GM23338 (cell line): ENCODE measurements around the gene CAMTA1. TPM values are rescaled to one million over a fixed set of nuclear protein-coding genes. Genes with fewer than 3 reads are reported as not detected.

Experiments used
- ATAC-seq: fragments of 200-7000 bp; cut with Tn5 transposase; 3 replicates; pipeline ENCODE4 v1.9.1; 2020
- DNase-seq: peaks from one replicate; pipeline ENCODE4 v3.0.0-alpha.2; 2015; ENCODE audit warnings: low spot score
- H2AFZ ChIP-seq: fragments of 200-600 bp; sonication (generic); 2 replicates; pipeline ENCODE4 v1.8.0; 2016; ENCODE audit warnings: antibody characterized with exemption, mild to moderate bottlenecking, moderate library complexity
- H3F3A ChIP-seq: fragments of 200-600 bp; sonication (generic); replicated peaks from 2 replicates; pipeline ENCODE4 v1.8.0; 2017; ENCODE audit warnings: antibody characterized with exemption, mixed run types, low read depth
- H3K27ac ChIP-seq: fragments of 200-600 bp; sonication (generic); 2 replicates; pipeline ENCODE4 v1.6.1; 2016; ENCODE audit warnings: low read depth
- H3K27me3 ChIP-seq: fragments of 200-600 bp; sonication (generic); 2 replicates; pipeline ENCODE4 v1.8.0; 2016; ENCODE audit warnings: mild to moderate bottlenecking, mixed run types, moderate library complexity; ENCODE audit not compliant: insufficient read depth
- H3K36me3 ChIP-seq: fragments of 200-600 bp; sonication (generic); 2 replicates; pipeline ENCODE4 v1.8.0; 2016; ENCODE audit warnings: mild to moderate bottlenecking; ENCODE audit not compliant: insufficient read depth
- H3K4me1 ChIP-seq: fragments of 200-600 bp; sonication (generic); 2 replicates; pipeline ENCODE4 v1.8.0; 2016; ENCODE audit warnings: mild to moderate bottlenecking, moderate library complexity; ENCODE audit not compliant: insufficient read depth
- H3K4me2 ChIP-seq: fragments of 200-600 bp; sonication (generic); 2 replicates; pipeline ENCODE4 v1.7.1; 2017; ENCODE audit warnings: mixed run types
- H3K4me3 ChIP-seq: fragments of 200-600 bp; sonication (generic); 2 replicates; pipeline ENCODE4 v1.6.1; 2016; ENCODE audit warnings: mixed run types
- H3K79me2 ChIP-seq: fragments of 200-600 bp; sonication (generic); replicated peaks from 2 replicates; pipeline ENCODE4 v1.8.0; 2017; ENCODE audit warnings: mild to moderate bottlenecking; ENCODE audit not compliant: insufficient read depth
- H3K9me2 ChIP-seq: fragments of 200-600 bp; sonication (generic); 2 replicates; pipeline ENCODE4 v1.8.0; 2017; ENCODE audit not compliant: insufficient read depth
- H4K20me1 ChIP-seq: fragments of 200-600 bp; sonication (generic); replicated peaks from 2 replicates; pipeline ENCODE4 v1.8.0; 2017; ENCODE audit warnings: mild to moderate bottlenecking; ENCODE audit not compliant: insufficient read depth
- H3K27ac Mint-ChIP-seq: 2 replicates; pipeline ENCODE4 v1.8.0; 2020; ENCODE audit warnings: inconsistent platforms, mild to moderate bottlenecking, moderate library complexity, mixed read lengths
- H3K27me3 Mint-ChIP-seq: 3 replicates; pipeline ENCODE4 v1.8.0; 2022; ENCODE audit warnings: low read depth, mild to moderate bottlenecking, moderate library complexity, mixed read lengths, inconsistent platforms; ENCODE audit not compliant: insufficient read depth, poor library complexity
- H3K36me3 Mint-ChIP-seq: 3 replicates; pipeline ENCODE4 v1.8.0; 2021; ENCODE audit warnings: low read depth, mild to moderate bottlenecking, inconsistent platforms, moderate library complexity, mixed read lengths
- H3K4me1 Mint-ChIP-seq: 3 replicates; pipeline ENCODE4 v1.8.0; 2020; ENCODE audit warnings: mild to moderate bottlenecking, inconsistent platforms, mixed read lengths
- H3K4me3 Mint-ChIP-seq: 3 replicates; pipeline ENCODE4 v1.8.0; 2021; ENCODE audit warnings: moderate library complexity, mild to moderate bottlenecking, inconsistent platforms, mixed read lengths
- H3K9me3 Mint-ChIP-seq: 3 replicates; pipeline ENCODE4 v1.8.0; 2020; ENCODE audit warnings: moderate library complexity, mild to moderate bottlenecking, inconsistent platforms, mixed read lengths
- ETS1 ChIP-seq: IDR thresholded peaks from 2 replicates; pipeline ENCODE4 v1.6.1; 2016; ENCODE audit warnings: antibody characterized with exemption
- EZH2 ChIP-seq: fragments of 200-600 bp; sonication (generic); IDR thresholded peaks from one replicate; pipeline ENCODE4 v1.8.0; 2017; ENCODE audit warnings: antibody characterized with exemption, mild to moderate bottlenecking, low read depth; ENCODE audit not compliant: unreplicated experiment
- ZNF114 ChIP-seq: fragments of 250-450 bp; sonication (Bioruptor Pico); IDR thresholded peaks from 2 replicates; pipeline ENCODE4 v1.5.0; 2020; ENCODE audit warnings: mild to moderate bottlenecking, moderate library complexity
- polyA plus RNA-seq: library from polyadenylated mRNA; unstranded; fragments of >200 nt; fragmentation: Nextera tagmentation; extraction: Ambion mirVana; gene quantifications from 2 replicates; pipeline ENCODE4 v1.2.1, GENCODE V29; 2016
- total RNA-seq: library from RNA; depleted of rRNA; stranded (reverse); fragments of >200 nt; shearing (Covaris generic); gene quantifications from 2 replicates; pipeline ENCODE4 v1.2.3, GENCODE V29; 2014
- TF ChIP-seq, protein P1 (sequence below): IDR thresholded peaks from one replicate; pipeline ENCODE4 v1.6.1; 2018; ENCODE audit warnings: antibody characterized with exemption; ENCODE audit not compliant: unreplicated experiment
- TF ChIP-seq, protein P2 (sequence below), 2 experiments: fragments of 200-600 bp in 1 of 2; sonication (generic) in 1 of 2; conservative IDR thresholded peaks; 2 replicates each; pipeline versions ENCODE4 v1.5.1 to v1.6.1; 2016 to 2017; ENCODE audit warnings: antibody characterized with exemption in 2 of 2, low read depth in 2 of 2, mild to moderate bottlenecking in 2 of 2, moderate library complexity in 1 of 2

CAMTA1 gene
- total and polyA plus RNA-seq, 2 experiments from 2014 or later = 115 to 519 TPM

GRCh38 chr1:7288992-7289391 is 503.7 kb downstream of the CAMTA1 start (continued):
- TF ChIP-seq, protein P1, sequence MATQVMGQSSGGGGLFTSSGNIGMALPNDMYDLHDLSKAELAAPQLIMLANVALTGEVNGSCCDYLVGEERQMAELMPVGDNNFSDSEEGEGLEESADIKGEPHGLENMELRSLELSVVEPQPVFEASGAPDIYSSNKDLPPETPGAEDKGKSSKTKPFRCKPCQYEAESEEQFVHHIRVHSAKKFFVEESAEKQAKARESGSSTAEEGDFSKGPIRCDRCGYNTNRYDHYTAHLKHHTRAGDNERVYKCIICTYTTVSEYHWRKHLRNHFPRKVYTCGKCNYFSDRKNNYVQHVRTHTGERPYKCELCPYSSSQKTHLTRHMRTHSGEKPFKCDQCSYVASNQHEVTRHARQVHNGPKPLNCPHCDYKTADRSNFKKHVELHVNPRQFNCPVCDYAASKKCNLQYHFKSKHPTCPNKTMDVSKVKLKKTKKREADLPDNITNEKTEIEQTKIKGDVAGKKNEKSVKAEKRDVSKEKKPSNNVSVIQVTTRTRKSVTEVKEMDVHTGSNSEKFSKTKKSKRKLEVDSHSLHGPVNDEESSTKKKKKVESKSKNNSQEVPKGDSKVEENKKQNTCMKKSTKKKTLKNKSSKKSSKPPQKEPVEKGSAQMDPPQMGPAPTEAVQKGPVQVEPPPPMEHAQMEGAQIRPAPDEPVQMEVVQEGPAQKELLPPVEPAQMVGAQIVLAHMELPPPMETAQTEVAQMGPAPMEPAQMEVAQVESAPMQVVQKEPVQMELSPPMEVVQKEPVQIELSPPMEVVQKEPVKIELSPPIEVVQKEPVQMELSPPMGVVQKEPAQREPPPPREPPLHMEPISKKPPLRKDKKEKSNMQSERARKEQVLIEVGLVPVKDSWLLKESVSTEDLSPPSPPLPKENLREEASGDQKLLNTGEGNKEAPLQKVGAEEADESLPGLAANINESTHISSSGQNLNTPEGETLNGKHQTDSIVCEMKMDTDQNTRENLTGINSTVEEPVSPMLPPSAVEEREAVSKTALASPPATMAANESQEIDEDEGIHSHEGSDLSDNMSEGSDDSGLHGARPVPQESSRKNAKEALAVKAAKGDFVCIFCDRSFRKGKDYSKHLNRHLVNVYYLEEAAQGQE = no peak
- TF ChIP-seq ZNF114 (CRISPR knock-in tag) = no peak
- TF ChIP-seq, protein P2, sequence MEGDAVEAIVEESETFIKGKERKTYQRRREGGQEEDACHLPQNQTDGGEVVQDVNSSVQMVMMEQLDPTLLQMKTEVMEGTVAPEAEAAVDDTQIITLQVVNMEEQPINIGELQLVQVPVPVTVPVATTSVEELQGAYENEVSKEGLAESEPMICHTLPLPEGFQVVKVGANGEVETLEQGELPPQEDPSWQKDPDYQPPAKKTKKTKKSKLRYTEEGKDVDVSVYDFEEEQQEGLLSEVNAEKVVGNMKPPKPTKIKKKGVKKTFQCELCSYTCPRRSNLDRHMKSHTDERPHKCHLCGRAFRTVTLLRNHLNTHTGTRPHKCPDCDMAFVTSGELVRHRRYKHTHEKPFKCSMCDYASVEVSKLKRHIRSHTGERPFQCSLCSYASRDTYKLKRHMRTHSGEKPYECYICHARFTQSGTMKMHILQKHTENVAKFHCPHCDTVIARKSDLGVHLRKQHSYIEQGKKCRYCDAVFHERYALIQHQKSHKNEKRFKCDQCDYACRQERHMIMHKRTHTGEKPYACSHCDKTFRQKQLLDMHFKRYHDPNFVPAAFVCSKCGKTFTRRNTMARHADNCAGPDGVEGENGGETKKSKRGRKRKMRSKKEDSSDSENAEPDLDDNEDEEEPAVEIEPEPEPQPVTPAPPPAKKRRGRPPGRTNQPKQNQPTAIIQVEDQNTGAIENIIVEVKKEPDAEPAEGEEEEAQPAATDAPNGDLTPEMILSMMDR (conservative IDR thresholded peaks at IDR 0.05; ENCODE audit: low read depth in 2 of 2) = no peak
- no peak for TF ChIP-seq EZH2

GRCh38 chr1:7289694-7290093 is 504.4 kb downstream of the CAMTA1 start:
- no peaks in the 10 kb centered on the region for H3K79me2 ChIP-seq
- peaks cover 9% of the 10 kb centered on the region; the same call in 1 of the 2 replicates for H3K9me2 ChIP-seq
- Mint-ChIP-seq H3K4me1 (peaks cover 31% of the 10 kb centered on the region), H3K9me3 (no peaks in the 10 kb centered on the region), H3K27me3 (peaks cover 4% of the 10 kb centered on the region), H3K27ac (no peak overlapping the region), H3K4me3 (no peak overlapping the region), H3K36me3 (no peaks in the 10 kb centered on the region)
- TF ChIP-seq ETS1 = no peak
- no peak overlapping the region for H3K27ac ChIP-seq
- H4K20me1 ChIP-seq = no peaks in the 10 kb centered on the region
- no peak overlapping the region for H3K4me3 ChIP-seq
- H3K27me3 ChIP-seq = no peaks in the 10 kb centered on the region
- no peak for DNase-seq
- H2AFZ ChIP-seq = no peak overlapping the region
- peaks cover 7% of the 10 kb centered on the region; the same call in 1 of the 2 replicates for H3K4me1 ChIP-seq
- ATAC-seq = no peak
- no peaks in the 10 kb centered on the region for H3F3A ChIP-seq
- H3K4me2 ChIP-seq = no peak overlapping the region
- no peaks in the 10 kb centered on the region for H3K36me3 ChIP-seq
